ENCODE data around the gene RPL5. TPM values are rescaled to one million over a fixed set of nuclear protein-coding genes. Genes with fewer than 3 reads are reported as not detected.

RPL5 gene
- polyA plus RNA-seq, 1 donor (not counting 4 experiments of a cell fraction or from before 2014, with no cell fraction given) = 2,236 TPM

DNA sequence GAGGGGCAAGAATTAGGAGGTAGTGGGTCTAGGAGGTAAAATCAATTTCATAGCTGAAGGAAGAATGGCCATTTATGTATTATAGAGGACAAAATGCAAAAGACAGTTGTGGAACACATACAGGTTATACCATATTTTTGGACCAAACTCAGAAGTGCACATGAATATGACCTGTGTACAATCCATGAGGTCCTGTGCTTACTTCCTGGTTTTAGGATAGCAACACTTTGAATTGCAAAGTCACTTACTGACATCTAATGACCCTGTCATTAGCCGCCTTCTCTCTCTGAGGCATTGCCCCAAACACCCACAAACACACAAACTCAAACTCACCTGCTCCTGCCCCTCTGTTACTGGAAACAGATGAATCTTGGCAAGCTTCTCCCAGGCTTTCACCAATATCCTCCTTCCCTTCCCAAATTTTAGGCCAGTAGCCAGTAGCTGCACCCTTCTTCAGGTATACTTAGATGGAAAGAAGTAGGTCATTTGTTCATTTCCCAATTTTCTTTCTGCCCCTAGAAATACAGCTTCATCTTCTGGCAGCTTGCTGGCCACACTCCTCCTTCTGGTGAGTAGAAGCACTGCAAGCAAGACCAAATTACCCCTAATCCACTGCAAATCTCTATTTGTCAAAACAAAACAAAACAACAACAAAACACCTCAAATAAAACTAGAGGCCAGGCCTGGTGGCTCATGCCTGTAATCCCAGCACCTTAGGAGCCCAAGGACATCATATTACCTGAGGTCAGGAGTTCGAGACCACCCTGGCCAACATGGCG lies 13.7 kb upstream of the RPL5 start:
- FAIRE-seq = peak; percentile 74
- no peaks in the 10 kb centered on the region for H3K4me1 ChIP-seq (ENCODE audit: control insufficient read depth, extremely low read depth, insufficient read depth, low read length)
- H3K9me1 ChIP-seq (ENCODE audit: control insufficient read depth, extremely low read depth, insufficient read depth, low read length) = no peaks in the 10 kb centered on the region
- H3K4me2 ChIP-seq (ENCODE audit: control insufficient read depth, extremely low read depth, insufficient read depth, low read depth, low read length) = no peak overlapping the region
- H3K27ac ChIP-seq (ENCODE audit: control insufficient read depth, insufficient read depth, low read length) = no peak overlapping the region
- H3K36me3 ChIP-seq (ENCODE audit: control insufficient read depth in 2 of 2, extremely low read depth in 1 of 2, insufficient read depth in 2 of 2, low read length in 2 of 2) = no peaks in the 10 kb centered on the region
- H3K4me3 ChIP-seq (ENCODE audit: control insufficient read depth in 2 of 3, extremely low read depth in 1 of 3, insufficient read depth in 2 of 3, low read depth in 1 of 3, low read length in 3 of 3) = no peak overlapping the region
- TF ChIP-seq EZH2 (IDR thresholded peaks at IDR 0.05; ENCODE audit: low read length) (no peak), CTCF (optimal IDR thresholded peaks at IDR 0.05 in 1 of 3, IDR thresholded peaks at IDR 0.05 in 1 of 3, conservative IDR thresholded peaks at IDR 0.05 in 1 of 3; ENCODE audit: extremely low read depth in 1 of 3, insufficient read depth in 2 of 3, low read length in 3 of 3) (peak; percentile 72 to 75 (median 74))
- no peaks in the 10 kb centered on the region for H3K79me2 ChIP-seq (ENCODE audit: control insufficient read depth, insufficient read depth, low read length)
- H3K9ac ChIP-seq (ENCODE audit: control insufficient read depth, extremely low read depth, insufficient read depth, low read length) = no peak overlapping the region
- no peaks in the 10 kb centered on the region for H3K9me3 ChIP-seq (ENCODE audit: control insufficient read depth, low read depth, low read length)
- H3K27me3 ChIP-seq (ENCODE audit: control insufficient read depth, extremely low read depth, insufficient read depth, low read length) = no peaks in the 10 kb centered on the region
- H2AFZ ChIP-seq (ENCODE audit: control insufficient read depth, low read length) = no peak overlapping the region
- no peak for DNase-seq (ENCODE audit: low read depth, low spot score)
- no peaks in the 10 kb centered on the region for H4K20me1 ChIP-seq (ENCODE audit: control insufficient read depth, extremely low read depth, insufficient read depth, low read length)
- dilution Hi-C loops (cut with MboI; ENCODE audit: extremely low pct_ligation_motif_present, low sequenced_read_pairs) = no loop called here

- Histone ChIP-seq H2AFZ (ENCODE audit: control insufficient read depth, low read length) (peak overlapping the region; percentile 26), H3K36me3 (ENCODE audit: control insufficient read depth in 2 of 2, extremely low read depth in 1 of 2, insufficient read depth in 2 of 2, low read length in 2 of 2) (no peaks in the 10 kb centered on the region), H3K79me2 (ENCODE audit: control insufficient read depth, insufficient read depth, low read length) (no peaks in the 10 kb centered on the region), H3K9me3 (ENCODE audit: control insufficient read depth, low read depth, low read length) (no peaks in the 10 kb centered on the region), H3K27me3 (ENCODE audit: control insufficient read depth, extremely low read depth, insufficient read depth, low read length) (no peaks in the 10 kb centered on the region), H3K9me1 (ENCODE audit: control insufficient read depth, extremely low read depth, insufficient read depth, low read length) (no peaks in the 10 kb centered on the region), H3K4me1 (ENCODE audit: control insufficient read depth, extremely low read depth, insufficient read depth, low read length) (no peaks in the 10 kb centered on the region), H3K27ac (ENCODE audit: control insufficient read depth, insufficient read depth, low read length) (no peak overlapping the region), H3K4me2 (ENCODE audit: control insufficient read depth, extremely low read depth, insufficient read depth, low read depth, low read length) (no peak overlapping the region), H3K9ac (ENCODE audit: control insufficient read depth, extremely low read depth, insufficient read depth, low read length) (no peak overlapping the region), H3K4me3 (ENCODE audit: control insufficient read depth in 2 of 3, extremely low read depth in 1 of 3, insufficient read depth in 2 of 3, low read depth in 1 of 3, low read length in 3 of 3) (no peak overlapping the region), H4K20me1 (ENCODE audit: control insufficient read depth, extremely low read depth, insufficient read depth, low read length) (no peaks in the 10 kb centered on the region)
- peak; percentile 29 for FAIRE-seq
- dilution Hi-C loops (cut with MboI; ENCODE audit: extremely low pct_ligation_motif_present, low sequenced_read_pairs) = no loop called here
- no peak for DNase-seq (ENCODE audit: low read depth, low spot score)
- TF ChIP-seq EZH2 (IDR thresholded peaks at IDR 0.05; ENCODE audit: low read length) (no peak), CTCF (optimal IDR thresholded peaks at IDR 0.05 in 1 of 3, IDR thresholded peaks at IDR 0.05 in 1 of 3, conservative IDR thresholded peaks at IDR 0.05 in 1 of 3; ENCODE audit: extremely low read depth in 1 of 3, insufficient read depth in 2 of 3, low read length in 3 of 3) (no peak)
These were observed 11.8 kb upstream of the RPL5 start for GRCh38 chr1:92820024-92820423.

Measured in keratinocyte (primary cell).